IPS-15b (cell line): ENCODE results near the gene ERCC2.
A peak's percentile ranks its signal among the peaks of the same experiment; 100 is the strongest.
"Not testable (repeated sequence)": the region's sequence is repeated elsewhere in the genome, so short reads cannot be mapped to it uniquely, and the experiment has no call there.

ENCODE experiments used
- H3K27me3 ChIP-seq: one replicate; pipeline ENCODE4 v1.6.1; 2013; ENCODE audit warnings: low read length; ENCODE audit not compliant: control insufficient read depth, insufficient read depth
- H3K36me3 ChIP-seq: one replicate; pipeline ENCODE4 v1.6.1; 2013; ENCODE audit warnings: low read length; ENCODE audit not compliant: control insufficient read depth, insufficient read depth
- H3K4me1 ChIP-seq: one replicate; pipeline ENCODE4 v1.6.1; 2013; ENCODE audit warnings: mild to moderate bottlenecking, low read length; ENCODE audit not compliant: control insufficient read depth, insufficient read depth
- H3K4me3 ChIP-seq: one replicate; pipeline ENCODE4 v1.5.1; 2013; ENCODE audit warnings: low read depth, low read length
- H3K9ac ChIP-seq: one replicate; pipeline ENCODE4 v1.6.1; 2013; ENCODE audit warnings: low read depth, mild to moderate bottlenecking, low read length
- H3K9me3 ChIP-seq: one replicate; pipeline ENCODE4 v1.6.1; 2013; ENCODE audit warnings: mild to moderate bottlenecking, low read length; ENCODE audit not compliant: control insufficient read depth, insufficient read depth

ERCC2 gene

DNA sequence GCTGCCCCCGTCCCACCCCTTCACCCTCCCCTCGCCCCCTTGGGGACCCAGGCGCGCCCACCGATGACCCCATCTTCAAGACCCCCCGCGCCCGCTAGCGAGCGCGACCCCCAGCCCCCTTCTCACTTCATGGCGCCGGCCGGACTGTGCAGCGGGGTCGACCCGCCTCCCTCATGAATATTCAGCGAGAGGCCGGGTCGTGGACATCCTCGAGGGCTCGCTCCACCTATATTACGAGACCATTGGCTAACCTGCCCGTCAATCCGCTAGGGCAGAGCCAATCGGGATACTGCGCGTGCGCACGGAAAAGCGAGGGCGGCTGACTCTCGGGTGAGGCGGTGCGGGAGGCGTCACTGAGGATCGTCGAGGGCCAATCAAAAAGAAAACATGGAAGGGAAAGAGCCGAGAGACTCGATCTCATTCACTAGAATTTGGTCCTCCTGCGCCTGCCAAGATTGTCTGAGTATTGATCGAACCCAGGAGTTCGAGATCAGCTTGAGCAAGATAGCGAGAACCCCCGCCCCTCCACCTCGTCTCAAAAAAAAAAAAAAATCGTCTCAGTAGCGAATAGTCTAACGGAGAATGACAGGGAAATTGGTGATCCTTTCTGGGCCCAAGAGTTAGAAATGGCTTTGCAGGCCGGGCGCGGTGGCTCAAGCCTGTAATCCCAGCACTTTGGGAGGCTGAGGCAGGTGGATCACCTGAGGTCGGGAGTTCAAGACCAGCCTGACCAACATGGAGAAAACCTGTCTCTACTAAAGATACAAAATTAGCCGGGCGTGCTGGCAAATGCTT lies at the start of gene ERCC2:
Gene ERCC2 (minus strand): TSS at position 164 of the 795 bp plus-strand sequence. CDS start 33 bp downstream, at position 131.
- no peaks in the 10 kb centered on the region for H3K9me3 ChIP-seq
- H3K4me3 ChIP-seq, result peak within 1 kb of the TSS; percentile 82
- peak within 1 kb of the TSS; percentile 37 for H3K9ac ChIP-seq
- H3K36me3 ChIP-seq, result peaks cover 13% of the 10 kb centered on the region
- H3K27me3 ChIP-seq, result no peaks in the 10 kb centered on the region
- H3K4me1 ChIP-seq, result no peaks in the 10 kb centered on the region

GRCh38 chr19:45419895-45420294 lies 49.5 kb upstream of the ERCC2 start:
- Histone ChIP-seq H3K4me1 (peaks cover 2% of the 10 kb centered on the region), H3K27me3 (no peaks in the 10 kb centered on the region), H3K36me3 (peaks cover 16% of the 10 kb centered on the region), H3K4me3 (no peak overlapping the region), H3K9me3 (no peaks in the 10 kb centered on the region), H3K9ac (no peak overlapping the region)

- H3K27me3 ChIP-seq, result no peaks in the 10 kb centered on the region
- no peak overlapping the region for H3K4me3 ChIP-seq
- no peaks in the 10 kb centered on the region for H3K9me3 ChIP-seq
- H3K36me3 ChIP-seq, result peaks cover 21% of the 10 kb centered on the region
- H3K4me1 ChIP-seq, result peaks cover 2% of the 10 kb centered on the region
- H3K9ac ChIP-seq, result peak overlapping the region; percentile 8
Measured at GRCh38 chr19:45419396-45419795, 49.0 kb upstream of the ERCC2 start.

- Histone ChIP-seq H3K4me3 (no peak overlapping the region), H3K4me1 (peaks cover 2% of the 10 kb centered on the region), H3K36me3 (peaks cover 25% of the 10 kb centered on the region), H3K27me3 (no peaks in the 10 kb centered on the region), H3K9ac (no peak overlapping the region), H3K9me3 (no peaks in the 10 kb centered on the region)
Measured at GRCh38 chr19:45418802-45419201, 48.4 kb upstream of the ERCC2 start.

- H3K9me3 ChIP-seq, result no peaks in the 10 kb centered on the region
- peaks cover 26% of the 10 kb centered on the region for H3K36me3 ChIP-seq
- H3K4me1 ChIP-seq, result no peaks in the 10 kb centered on the region
- H3K27me3 ChIP-seq, result no peaks in the 10 kb centered on the region
- no peak overlapping the region for H3K4me3 ChIP-seq
- H3K9ac ChIP-seq, result no peak overlapping the region
Measured at GRCh38 chr19:45417151-45417550, 46.8 kb upstream of the ERCC2 start.

DNA sequence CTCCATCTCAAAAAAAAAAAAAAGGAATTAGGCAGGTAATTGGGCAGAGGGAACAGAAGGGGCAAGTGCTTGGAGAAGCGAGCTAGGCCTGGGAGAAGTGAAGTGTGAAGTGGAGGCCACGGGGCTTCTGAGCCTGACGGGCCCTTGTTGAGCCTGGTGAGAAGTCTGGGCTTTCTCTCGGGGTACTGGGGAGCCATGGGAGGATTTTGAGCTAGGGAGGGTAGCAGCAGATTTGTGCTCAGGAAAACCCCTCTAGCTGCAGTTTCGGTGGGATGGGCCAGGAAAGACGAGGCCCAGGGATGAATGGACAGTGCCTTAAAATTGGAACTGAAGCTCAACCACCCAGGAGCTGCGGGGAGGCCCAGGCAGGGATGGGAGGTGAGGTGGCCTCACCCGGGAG lies 44.1 kb upstream of the ERCC2 start:
- Histone ChIP-seq H3K27me3 (no peaks in the 10 kb centered on the region), H3K9ac (no peak overlapping the region), H3K4me3 (no peak overlapping the region), H3K4me1 (no peaks in the 10 kb centered on the region), H3K9me3 (no peaks in the 10 kb centered on the region), H3K36me3 (peaks cover 15% of the 10 kb centered on the region)

DNA sequence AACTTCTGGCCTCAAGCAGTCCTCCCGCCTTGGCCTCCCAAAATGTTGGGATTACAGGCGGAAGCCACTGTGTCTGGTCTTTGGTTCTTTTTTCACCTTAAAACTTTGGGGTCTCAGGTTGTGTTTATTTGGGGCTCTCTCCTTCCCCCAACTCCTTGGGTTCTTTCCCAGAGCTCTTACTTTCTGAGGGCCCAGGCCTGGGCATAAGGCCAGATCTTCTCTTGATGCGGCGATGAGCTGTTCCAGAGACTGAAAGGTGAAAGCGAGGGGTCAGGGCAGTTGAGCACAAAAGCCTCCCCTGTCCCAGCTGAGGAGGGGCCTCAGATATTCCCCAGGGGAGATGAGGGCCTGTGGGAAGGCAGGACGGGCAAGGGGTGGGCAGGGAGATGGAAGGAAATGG lies 43.1 kb upstream of the ERCC2 start:
- H3K9me3 ChIP-seq, result no peaks in the 10 kb centered on the region
- H3K27me3 ChIP-seq, result no peaks in the 10 kb centered on the region
- H3K9ac ChIP-seq, result no peak overlapping the region
- H3K36me3 ChIP-seq, result peaks cover 18% of the 10 kb centered on the region
- H3K4me1 ChIP-seq, result no peaks in the 10 kb centered on the region
- H3K4me3 ChIP-seq, result no peak overlapping the region

DNA sequence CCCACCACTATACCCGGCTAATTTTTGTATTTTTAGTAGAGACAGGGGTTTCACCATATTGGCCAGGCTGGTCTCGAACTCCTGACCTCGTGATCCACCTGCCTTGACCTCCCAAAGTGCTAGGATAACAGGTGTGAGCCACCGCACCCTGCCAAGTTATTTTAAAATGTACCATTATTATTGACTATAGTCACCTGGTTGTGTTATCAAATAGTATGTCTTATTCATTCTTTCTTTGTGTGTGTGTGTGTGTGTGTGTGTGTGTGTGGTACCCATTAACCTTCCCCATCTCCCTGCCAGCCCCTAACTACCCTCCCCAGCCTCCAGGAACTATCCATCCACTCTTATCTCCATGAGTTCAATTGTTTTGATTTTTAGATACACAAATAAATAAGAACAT lies 40.0 kb upstream of the ERCC2 start:
- peaks cover 25% of the 10 kb centered on the region for H3K36me3 ChIP-seq
- not testable (repeated sequence) for H3K4me3 ChIP-seq, H3K4me1 ChIP-seq, H3K9me3 ChIP-seq, H3K9ac ChIP-seq, H3K27me3 ChIP-seq

DNA sequence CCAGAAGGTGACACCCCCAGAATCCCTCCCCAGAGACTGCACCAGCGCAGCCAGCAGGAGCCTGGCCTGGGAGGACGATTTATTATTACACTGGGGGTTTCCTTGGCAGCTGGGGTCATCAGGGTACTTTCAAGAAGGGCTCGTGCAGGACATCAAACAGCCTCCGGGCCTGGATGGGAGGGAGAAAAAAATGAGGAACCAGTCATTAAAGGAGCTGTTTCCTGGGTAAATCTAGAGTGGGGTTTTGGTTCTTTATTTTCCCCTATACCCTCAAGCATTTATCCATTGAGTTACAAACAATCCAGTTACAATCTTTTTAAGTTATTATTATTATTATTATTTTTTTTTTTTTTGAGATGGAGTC lies 39.2 kb upstream of the ERCC2 start:
- Histone ChIP-seq H3K27me3 (no peaks in the 10 kb centered on the region), H3K9ac (no peak overlapping the region), H3K4me1 (no peaks in the 10 kb centered on the region), H3K4me3 (no peak overlapping the region), H3K9me3 (no peaks in the 10 kb centered on the region), H3K36me3 (peaks cover 21% of the 10 kb centered on the region)

GRCh38 chr19:45408830-45409556 lies 38.6 kb upstream of the ERCC2 start:
- Histone ChIP-seq H3K9ac (no peak overlapping the region), H3K9me3 (no peaks in the 10 kb centered on the region), H3K4me3 (no peak overlapping the region), H3K4me1 (no peaks in the 10 kb centered on the region), H3K36me3 (peaks cover 17% of the 10 kb centered on the region), H3K27me3 (no peaks in the 10 kb centered on the region)

- no peaks in the 10 kb centered on the region for H3K9me3 ChIP-seq
- H3K27me3 ChIP-seq, result peaks cover 3% of the 10 kb centered on the region
- no peak overlapping the region for H3K4me3 ChIP-seq
- H3K36me3 ChIP-seq, result peaks cover 14% of the 10 kb centered on the region
- peaks cover 3% of the 10 kb centered on the region for H3K4me1 ChIP-seq
- H3K9ac ChIP-seq, result no peak overlapping the region
Measured at GRCh38 chr19:45408121-45408520, 37.7 kb upstream of the ERCC2 start.

GRCh38 chr19:45407585-45407984 lies 37.2 kb upstream of the ERCC2 start:
- Histone ChIP-seq H3K36me3 (peaks cover 14% of the 10 kb centered on the region), H3K4me3 (peak overlapping the region; percentile 83), H3K9ac (peak overlapping the region; percentile 99)
- not testable (repeated sequence) for H3K27me3 ChIP-seq, H3K9me3 ChIP-seq, H3K4me1 ChIP-seq
